ENCODE data around the gene HDAC9. TPM values are rescaled to one million over a fixed set of nuclear protein-coding genes. Genes with fewer than 3 reads are reported as not detected.

The HDAC9 gene
- total RNA-seq, 1 experiment from 2014 or later = 31.9 TPM

DNA sequence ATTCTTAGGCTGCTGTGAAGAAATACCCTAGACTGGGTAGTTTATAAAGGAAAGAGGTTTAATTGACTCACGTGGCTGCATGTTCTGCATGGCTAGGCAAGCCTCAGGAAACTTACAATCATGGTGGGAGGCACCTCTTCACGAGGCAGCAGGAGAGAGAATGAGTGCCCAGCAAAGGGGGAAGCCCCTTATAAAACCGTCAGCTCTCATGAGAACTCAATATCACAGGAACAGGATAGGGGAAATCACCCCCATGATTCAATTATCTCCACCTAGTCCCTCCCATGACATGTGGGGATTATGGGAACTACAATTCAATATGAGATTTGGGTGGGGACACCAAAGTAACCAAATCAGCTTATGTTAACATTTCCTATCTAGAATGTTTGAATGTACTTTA is 362.7 kb downstream of the HDAC9 start:
- intact Hi-C loops (cut with micrococcal nuclease; ENCODE audit: unreplicated experiment) = no loop called here
- Histone ChIP-seq H3K4me3 (ENCODE audit: low read depth, low read length, poor library complexity, severe bottlenecking) (no peak overlapping the region), H3K27me3 (replicated peaks; ENCODE audit: insufficient read depth, low read depth, low read length, poor library complexity) (no peaks in the 10 kb centered on the region), H3K9me3 (ENCODE audit: low read depth, low read length, poor library complexity, severe bottlenecking) (no peaks in the 10 kb centered on the region), H3K4me1 (ENCODE audit: insufficient read depth, low read length, poor library complexity, severe bottlenecking) (no peaks in the 10 kb centered on the region), H3K27ac (ENCODE audit: low read depth, low read length, poor library complexity, severe bottlenecking) (no peak overlapping the region), H3K36me3 (ENCODE audit: insufficient read depth, low read length, poor library complexity, severe bottlenecking) (no peaks in the 10 kb centered on the region)
- BruUV-seq (replicated peaks) = no TSS peak
- TF ChIP-seq, protein P1, sequence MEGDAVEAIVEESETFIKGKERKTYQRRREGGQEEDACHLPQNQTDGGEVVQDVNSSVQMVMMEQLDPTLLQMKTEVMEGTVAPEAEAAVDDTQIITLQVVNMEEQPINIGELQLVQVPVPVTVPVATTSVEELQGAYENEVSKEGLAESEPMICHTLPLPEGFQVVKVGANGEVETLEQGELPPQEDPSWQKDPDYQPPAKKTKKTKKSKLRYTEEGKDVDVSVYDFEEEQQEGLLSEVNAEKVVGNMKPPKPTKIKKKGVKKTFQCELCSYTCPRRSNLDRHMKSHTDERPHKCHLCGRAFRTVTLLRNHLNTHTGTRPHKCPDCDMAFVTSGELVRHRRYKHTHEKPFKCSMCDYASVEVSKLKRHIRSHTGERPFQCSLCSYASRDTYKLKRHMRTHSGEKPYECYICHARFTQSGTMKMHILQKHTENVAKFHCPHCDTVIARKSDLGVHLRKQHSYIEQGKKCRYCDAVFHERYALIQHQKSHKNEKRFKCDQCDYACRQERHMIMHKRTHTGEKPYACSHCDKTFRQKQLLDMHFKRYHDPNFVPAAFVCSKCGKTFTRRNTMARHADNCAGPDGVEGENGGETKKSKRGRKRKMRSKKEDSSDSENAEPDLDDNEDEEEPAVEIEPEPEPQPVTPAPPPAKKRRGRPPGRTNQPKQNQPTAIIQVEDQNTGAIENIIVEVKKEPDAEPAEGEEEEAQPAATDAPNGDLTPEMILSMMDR (conservative IDR thresholded peaks at IDR 0.05; ENCODE audit: low read depth, low read length) = no peak
- no peak for TF ChIP-seq EZH2 (IDR thresholded peaks at IDR 0.05; ENCODE audit: borderline replicate concordance, low read depth, low read length, poor library complexity, severe bottlenecking)
- no peak for DNase-seq (ENCODE audit: low spot score)
- CTCF ChIA-PET = interaction anchor here (1.0 kb wide), 1 partner anchor 69 kb away, joined by 3 read pairs; no protein-coding TSS in a partner anchor
- POLR2A ChIA-PET (ENCODE audit: low non-redundant PET) = no interaction called here

DNA sequence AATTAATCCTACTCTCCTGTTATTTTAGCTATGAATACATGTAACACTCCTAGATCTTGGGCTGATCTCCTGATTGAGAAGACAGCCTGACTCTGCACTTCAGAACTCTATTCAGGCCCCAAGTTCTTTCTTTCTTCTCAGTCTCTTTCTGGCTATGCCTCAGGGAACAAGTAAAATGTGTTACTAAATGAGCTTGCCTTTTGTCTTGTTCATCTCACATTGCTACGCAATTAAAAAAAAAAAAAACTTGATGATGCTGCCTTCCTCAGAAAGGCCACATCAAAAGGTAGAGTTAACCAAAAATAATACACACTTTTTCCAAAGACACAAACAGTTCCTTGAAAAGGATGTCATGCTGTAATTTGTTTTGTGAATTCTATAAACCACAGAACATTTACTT is 363.8 kb downstream of the HDAC9 start:
- CTCF ChIA-PET = no interaction called here
- TF ChIP-seq EZH2 (IDR thresholded peaks at IDR 0.05; ENCODE audit: borderline replicate concordance, low read depth, low read length, poor library complexity, severe bottlenecking) = no peak
- TF ChIP-seq, protein P1 (conservative IDR thresholded peaks at IDR 0.05; ENCODE audit: low read depth, low read length) = no peak
- no peaks in the 10 kb centered on the region for H3K27me3 ChIP-seq (replicated peaks; ENCODE audit: insufficient read depth, low read depth, low read length, poor library complexity)
- no TSS peak for BruUV-seq (replicated peaks)
- H3K36me3 ChIP-seq (ENCODE audit: insufficient read depth, low read length, poor library complexity, severe bottlenecking) = no peaks in the 10 kb centered on the region
- no peak overlapping the region for H3K27ac ChIP-seq (ENCODE audit: low read depth, low read length, poor library complexity, severe bottlenecking)
- no peak for DNase-seq (ENCODE audit: low spot score)
- POLR2A ChIA-PET (ENCODE audit: low non-redundant PET) = no interaction called here
- H3K4me3 ChIP-seq (ENCODE audit: low read depth, low read length, poor library complexity, severe bottlenecking) = no peak overlapping the region
- H3K4me1 ChIP-seq (ENCODE audit: insufficient read depth, low read length, poor library complexity, severe bottlenecking) = no peaks in the 10 kb centered on the region
- H3K9me3 ChIP-seq (ENCODE audit: low read depth, low read length, poor library complexity, severe bottlenecking) = no peaks in the 10 kb centered on the region
- intact Hi-C loops (cut with micrococcal nuclease; ENCODE audit: unreplicated experiment) = no loop called here

GRCh38 chr7:18860221-18860620 is 364.7 kb downstream of the HDAC9 start:
- intact Hi-C loops (cut with micrococcal nuclease; ENCODE audit: unreplicated experiment) = no loop called here
- no peak for DNase-seq (ENCODE audit: low spot score)
- BruUV-seq (replicated peaks) = no TSS peak
- no peak overlapping the region for H3K27ac ChIP-seq (ENCODE audit: low read depth, low read length, poor library complexity, severe bottlenecking)
- no peaks in the 10 kb centered on the region for H3K4me1 ChIP-seq (ENCODE audit: insufficient read depth, low read length, poor library complexity, severe bottlenecking)
- no peaks in the 10 kb centered on the region for H3K9me3 ChIP-seq (ENCODE audit: low read depth, low read length, poor library complexity, severe bottlenecking)
- H3K27me3 ChIP-seq (replicated peaks; ENCODE audit: insufficient read depth, low read depth, low read length, poor library complexity) = no peaks in the 10 kb centered on the region
- TF ChIP-seq, protein P1 (conservative IDR thresholded peaks at IDR 0.05; ENCODE audit: low read depth, low read length) = no peak
- TF ChIP-seq EZH2 (IDR thresholded peaks at IDR 0.05; ENCODE audit: borderline replicate concordance, low read depth, low read length, poor library complexity, severe bottlenecking) = no peak
- ChIA-PET CTCF (no interaction called here), POLR2A (ENCODE audit: low non-redundant PET) (no interaction called here)
- H3K36me3 ChIP-seq (ENCODE audit: insufficient read depth, low read length, poor library complexity, severe bottlenecking) = no peaks in the 10 kb centered on the region
- no peak overlapping the region for H3K4me3 ChIP-seq (ENCODE audit: low read depth, low read length, poor library complexity, severe bottlenecking)
